Measurements from ENCODE around the gene SRPK2.

The SRPK2 gene

GRCh38 chr7:105164751-105165150 lies 224.0 kb downstream of the SRPK2 start:
- DNase-seq (ENCODE audit: insufficient read length, low spot score): no peak
- FAIRE-seq: no peak
- no peak for TF ChIP-seq TAF1 (IDR thresholded peaks at IDR 0.05; ENCODE audit: low read depth, low read length)
- TF ChIP-seq POU2F2 (IDR thresholded peaks at IDR 0.05; ENCODE audit: low read depth, low read length): no peak
- TF ChIP-seq POLR2AphosphoS5 (IDR thresholded peaks at IDR 0.05; ENCODE audit: low read depth, low read length): no peak
- no peak for TF ChIP-seq PAX5 (IDR thresholded peaks at IDR 0.05; ENCODE audit: insufficient read depth, low read length, severe bottlenecking)
- TF ChIP-seq SPI1 (IDR thresholded peaks at IDR 0.05; ENCODE audit: low read depth, low read length): no peak
- no peak for TF ChIP-seq POLR2A (IDR thresholded peaks at IDR 0.05; ENCODE audit: low read depth, low read length)

- no peak for TF ChIP-seq POLR2AphosphoS5 (IDR thresholded peaks at IDR 0.05; ENCODE audit: low read depth, low read length)
- no peak for TF ChIP-seq SPI1 (IDR thresholded peaks at IDR 0.05; ENCODE audit: low read depth, low read length)
- TF ChIP-seq POLR2A (IDR thresholded peaks at IDR 0.05; ENCODE audit: low read depth, low read length): no peak
- no peak for TF ChIP-seq PAX5 (IDR thresholded peaks at IDR 0.05; ENCODE audit: insufficient read depth, low read length, severe bottlenecking)
- no peak for TF ChIP-seq TAF1 (IDR thresholded peaks at IDR 0.05; ENCODE audit: low read depth, low read length)
- no peak for TF ChIP-seq POU2F2 (IDR thresholded peaks at IDR 0.05; ENCODE audit: low read depth, low read length)
- FAIRE-seq (no peak), DNase-seq (ENCODE audit: insufficient read length, low spot score) (no peak)
These were observed 225.0 kb downstream of the SRPK2 start for GRCh38 chr7:105163718-105164117.

- FAIRE-seq (no peak), DNase-seq (ENCODE audit: insufficient read length, low spot score) (no peak)
- no peak for TF ChIP-seq POLR2A (IDR thresholded peaks at IDR 0.05; ENCODE audit: low read depth, low read length)
- no peak for TF ChIP-seq POLR2AphosphoS5 (IDR thresholded peaks at IDR 0.05; ENCODE audit: low read depth, low read length)
- TF ChIP-seq TAF1 (IDR thresholded peaks at IDR 0.05; ENCODE audit: low read depth, low read length): no peak
- no peak for TF ChIP-seq SPI1 (IDR thresholded peaks at IDR 0.05; ENCODE audit: low read depth, low read length)
- no peak for TF ChIP-seq PAX5 (IDR thresholded peaks at IDR 0.05; ENCODE audit: insufficient read depth, low read length, severe bottlenecking)
- TF ChIP-seq POU2F2 (IDR thresholded peaks at IDR 0.05; ENCODE audit: low read depth, low read length): no peak
These were observed 227.4 kb downstream of the SRPK2 start for GRCh38 chr7:105161366-105161765.

- no peak for FAIRE-seq
- TF ChIP-seq SPI1 (IDR thresholded peaks at IDR 0.05; ENCODE audit: low read depth, low read length) (no peak), POLR2A (IDR thresholded peaks at IDR 0.05; ENCODE audit: low read depth, low read length) (no peak), PAX5 (IDR thresholded peaks at IDR 0.05; ENCODE audit: insufficient read depth, low read length, severe bottlenecking) (no peak), TAF1 (IDR thresholded peaks at IDR 0.05; ENCODE audit: low read depth, low read length) (no peak)
These were observed 231.4 kb downstream of the SRPK2 start for GRCh38 chr7:105157278-105157677.

GRCh38 chr7:105156731-105157130 lies 232.0 kb downstream of the SRPK2 start:
- DNase-seq (ENCODE audit: insufficient read length, low spot score) (no peak), FAIRE-seq (no peak)
- TF ChIP-seq POU2F2 (IDR thresholded peaks at IDR 0.05; ENCODE audit: low read depth, low read length) (no peak), POLR2A (IDR thresholded peaks at IDR 0.05; ENCODE audit: low read depth, low read length) (no peak), PAX5 (IDR thresholded peaks at IDR 0.05; ENCODE audit: insufficient read depth, low read length, severe bottlenecking) (no peak), SPI1 (IDR thresholded peaks at IDR 0.05; ENCODE audit: low read depth, low read length) (no peak), TAF1 (IDR thresholded peaks at IDR 0.05; ENCODE audit: low read depth, low read length) (no peak), POLR2AphosphoS5 (IDR thresholded peaks at IDR 0.05; ENCODE audit: low read depth, low read length) (no peak)

More at GRCh38 chr7:105157278-105157677, 231.4 kb downstream of the SRPK2 start:
- no peak for DNase-seq (ENCODE audit: insufficient read length, low spot score)

GRCh38 chr7:105154084-105154483 lies 234.6 kb downstream of the SRPK2 start:
- DNase-seq (ENCODE audit: insufficient read length, low spot score) (no peak), FAIRE-seq (no peak)
- TF ChIP-seq SPI1 (IDR thresholded peaks at IDR 0.05; ENCODE audit: low read depth, low read length) (no peak), POU2F2 (IDR thresholded peaks at IDR 0.05; ENCODE audit: low read depth, low read length) (no peak), PAX5 (IDR thresholded peaks at IDR 0.05; ENCODE audit: insufficient read depth, low read length, severe bottlenecking) (no peak)

GRCh38 chr7:105153531-105153930 lies 235.2 kb downstream of the SRPK2 start:
- TF ChIP-seq POLR2A (IDR thresholded peaks at IDR 0.05; ENCODE audit: low read depth, low read length): no peak
- TF ChIP-seq SPI1 (IDR thresholded peaks at IDR 0.05; ENCODE audit: low read depth, low read length): no peak
- no peak for TF ChIP-seq POLR2AphosphoS5 (IDR thresholded peaks at IDR 0.05; ENCODE audit: low read depth, low read length)
- TF ChIP-seq POU2F2 (IDR thresholded peaks at IDR 0.05; ENCODE audit: low read depth, low read length): no peak
- TF ChIP-seq PAX5 (IDR thresholded peaks at IDR 0.05; ENCODE audit: insufficient read depth, low read length, severe bottlenecking): no peak
- TF ChIP-seq TAF1 (IDR thresholded peaks at IDR 0.05; ENCODE audit: low read depth, low read length): no peak
- DNase-seq (ENCODE audit: insufficient read length, low spot score) (no peak), FAIRE-seq (no peak)

GRCh38 chr7:105151152-105151551 lies 237.6 kb downstream of the SRPK2 start:
- TF ChIP-seq POLR2A (IDR thresholded peaks at IDR 0.05; ENCODE audit: low read depth, low read length) (no peak), PAX5 (IDR thresholded peaks at IDR 0.05; ENCODE audit: insufficient read depth, low read length, severe bottlenecking) (no peak), SPI1 (IDR thresholded peaks at IDR 0.05; ENCODE audit: low read depth, low read length) (no peak), POLR2AphosphoS5 (IDR thresholded peaks at IDR 0.05; ENCODE audit: low read depth, low read length) (no peak), TAF1 (IDR thresholded peaks at IDR 0.05; ENCODE audit: low read depth, low read length) (no peak), POU2F2 (IDR thresholded peaks at IDR 0.05; ENCODE audit: low read depth, low read length) (no peak)
- DNase-seq (ENCODE audit: insufficient read length, low spot score) (no peak), FAIRE-seq (no peak)

- no peak for DNase-seq (ENCODE audit: insufficient read length, low spot score)
These were observed 238.9 kb downstream of the SRPK2 start for GRCh38 chr7:105149827-105150226.

GRCh38 chr7:105141068-105141467 lies 247.7 kb downstream of the SRPK2 start:
- no peak for FAIRE-seq
- TF ChIP-seq PAX5 (IDR thresholded peaks at IDR 0.05; ENCODE audit: insufficient read depth, low read length, severe bottlenecking) (no peak), TAF1 (IDR thresholded peaks at IDR 0.05; ENCODE audit: low read depth, low read length) (no peak), POLR2AphosphoS5 (IDR thresholded peaks at IDR 0.05; ENCODE audit: low read depth, low read length) (no peak)
- no peak for DNase-seq (ENCODE audit: insufficient read length, low spot score)

More at GRCh38 chr7:105149827-105150226, 238.9 kb downstream of the SRPK2 start:
- FAIRE-seq: no peak
- TF ChIP-seq POLR2A (IDR thresholded peaks at IDR 0.05; ENCODE audit: low read depth, low read length) (no peak), PAX5 (IDR thresholded peaks at IDR 0.05; ENCODE audit: insufficient read depth, low read length, severe bottlenecking) (no peak), SPI1 (IDR thresholded peaks at IDR 0.05; ENCODE audit: low read depth, low read length) (no peak), TAF1 (IDR thresholded peaks at IDR 0.05; ENCODE audit: low read depth, low read length) (no peak), POLR2AphosphoS5 (IDR thresholded peaks at IDR 0.05; ENCODE audit: low read depth, low read length) (no peak), POU2F2 (IDR thresholded peaks at IDR 0.05; ENCODE audit: low read depth, low read length) (no peak)
